GM12873 (cell line): Measurements from ENCODE around the gene ELAC2.

ENCODE experiments used
- CTCF ChIP-seq: IDR thresholded peaks from 2 replicates; pipeline ENCODE4 v1.5.1; 2012; ENCODE audit warnings: low read depth, mild to moderate bottlenecking, moderate library complexity, low read length, control low read depth; ENCODE audit not compliant: insufficient read depth; ENCODE audit errors: missing control alignments

Gene ELAC2

GRCh38 chr17:13016881-13017654 lies 759 bp downstream of the ELAC2 start:
- no peak for TF ChIP-seq CTCF

- TF ChIP-seq CTCF: no peak
These were observed 3.0 kb downstream of the ELAC2 start for GRCh38 chr17:13014801-13015200.

GRCh38 chr17:13010959-13011358 lies 6.9 kb downstream of the ELAC2 start:
- no peak for TF ChIP-seq CTCF

GRCh38 chr17:13008461-13008860 lies 9.4 kb downstream of the ELAC2 start:
- TF ChIP-seq CTCF: no peak

- TF ChIP-seq CTCF: no peak
These were observed 12.3 kb downstream of the ELAC2 start for GRCh38 chr17:13005530-13005929.

- TF ChIP-seq CTCF: no peak
These were observed 13.5 kb downstream of the ELAC2 start for GRCh38 chr17:13004336-13004735.

GRCh38 chr17:13003927-13004326 lies 13.9 kb downstream of the ELAC2 start:
- TF ChIP-seq CTCF: no peak
